Tibial nerve (tissue), 4 donors: ENCODE results near the gene PRAMEF4. TPM values are rescaled to one million over a fixed set of nuclear protein-coding genes. Genes with fewer than 3 reads are reported as not detected.
"Not testable (repeated sequence)": the region's sequence is repeated elsewhere in the genome, so short reads cannot be mapped to it uniquely, and the experiment has no call there.

ENCODE experiments used
- DNase-seq, 2 donors: peaks; one replicate each; pipeline ENCODE4 v3.0.0-alpha.2; 2019; ENCODE audit warnings: low spot score in 2 of 2
- H3K27ac ChIP-seq, 4 donors: fragments of 200-600 bp; sonication (generic) in 3 of 4; one replicate each; pipeline ENCODE4 v1.5.1; 2017 to 2019; ENCODE audit warnings: mild to moderate bottlenecking in 1 of 4
- H3K27me3 ChIP-seq, 2 donors: fragments of 200-600 bp; sonication (generic) in 1 of 2; one replicate each; pipeline versions ENCODE4 v1.5.1 to v1.6.0; 2017 to 2019
- H3K36me3 ChIP-seq, 3 donors: fragments of 200-600 bp; sonication (generic); one replicate each; pipeline ENCODE4 v1.5.1; 2018 to 2019
- H3K4me1 ChIP-seq, 4 donors: fragments of 200-600 bp; sonication (generic) in 3 of 4; one replicate each; pipeline ENCODE4 v1.5.1; 2017 to 2019
- H3K4me3 ChIP-seq, 4 donors: fragments of 200-600 bp; sonication (generic) in 3 of 4; one replicate each; pipeline ENCODE4 v1.5.1; 2017 to 2019; ENCODE audit warnings: mild to moderate bottlenecking in 1 of 4, moderate library complexity in 1 of 4
- H3K9me3 ChIP-seq, 4 donors: fragments of 200-600 bp; sonication (generic) in 3 of 4; one replicate each; pipeline ENCODE4 v1.5.1; 2017 to 2019
- EP300 ChIP-seq, 2 donors: sonication (generic); formaldehyde crosslinking; IDR thresholded peaks; one replicate each; pipeline ENCODE4 v1.6.1; 2017; ENCODE audit warnings: antibody characterized with exemption in 2 of 2, mild to moderate bottlenecking in 1 of 2
- POLR2A ChIP-seq, 2 donors: fragments of 450-650 bp; IDR thresholded peaks; one replicate each; pipeline ENCODE4 v1.6.1; 2017; ENCODE audit warnings: antibody characterized with exemption in 2 of 2, mild to moderate bottlenecking in 2 of 2, moderate library complexity in 2 of 2
- WGBS, 2 donors: methylation state at CpG; one replicate each; pipeline ENCODE4 v1.1.5; 2018; 5-methylcytosine and 5-hydroxymethylcytosine counted together
- small RNA-seq: library from RNA; depleted of rRNA; stranded (forward); fragments of <200 nt; gene quantifications from one replicate; pipeline ENCODE3, GENCODE V24; 2016
- total RNA-seq, 4 donors: library from RNA; depleted of rRNA; stranded (reverse); fragments of >200 nt; gene quantifications; one replicate each; pipeline ENCODE4 v1.1.0, GENCODE V29; 2016

PRAMEF4 gene
- total RNA-seq, 4 donors from 2014 or later: not detected

GRCh38 chr1:12851779-12852178, 34.2 kb downstream of the PRAMEF4 start:
- no peak for DNase-seq
- no peaks in the 10 kb centered on the region for H3K27me3 ChIP-seq
- H3K27ac ChIP-seq: no peak overlapping the region
- TF ChIP-seq EP300 (IDR thresholded peaks at IDR 0.05) (no peak), POLR2A (IDR thresholded peaks at IDR 0.05) (no peak)
- no peaks in the 10 kb centered on the region for H3K36me3 ChIP-seq
- H3K4me3 ChIP-seq: no peak overlapping the region
- H3K9me3 ChIP-seq: peaks cover 0 to 12% (median 0%) of the 10 kb centered on the region in 4 donors
- H3K4me1 ChIP-seq: no peaks in the 10 kb centered on the region
- WGBS, 2 donors: 61 to 67% methylated on average over 4 of the region's 4 CpGs

GRCh38 chr1:12848620-12849019, 37.4 kb downstream of the PRAMEF4 start, which contains the start of gene HNRNPCL1:
Gene HNRNPCL1 (minus strand): TSS chr1:12848720. CDS start chr1:12848289, 431 bp downstream.
- H3K4me1 ChIP-seq, H3K27me3 ChIP-seq, DNase-seq, H3K36me3 ChIP-seq, H3K4me3 ChIP-seq, H3K27ac ChIP-seq: not testable (repeated sequence)
- 89 to 90% methylated on average over 7 of the region's 7 CpGs for WGBS, 2 donors
- peaks cover 0 to 17% (median 0%) of the 10 kb centered on the region in 4 donors for H3K9me3 ChIP-seq

- 42 to 61% methylated on average over 2 of the region's 2 CpGs for WGBS, 2 donors
- not testable (repeated sequence) for DNase-seq
Measured at GRCh38 chr1:12833251-12833650, 52.8 kb downstream of the PRAMEF4 start.

GRCh38 chr1:12831310-12831709, 54.7 kb downstream of the PRAMEF4 start, which contains the start of gene PRAMEF11:
Gene PRAMEF11 (minus strand): TSS chr1:12831410. CDS start chr1:12828789, 2,621 bp downstream.
- 64 to 71% methylated on average over 3 of the region's 3 CpGs for WGBS, 2 donors
- not testable (repeated sequence) for H3K27ac ChIP-seq, DNase-seq, H3K36me3 ChIP-seq, H3K4me3 ChIP-seq, H3K9me3 ChIP-seq, H3K4me1 ChIP-seq, H3K27me3 ChIP-seq

More at GRCh38 chr1:12833251-12833650, 52.8 kb downstream of the PRAMEF4 start:
- not testable (repeated sequence) for H3K9me3 ChIP-seq, H3K27me3 ChIP-seq, H3K27ac ChIP-seq, H3K4me3 ChIP-seq, H3K36me3 ChIP-seq, H3K4me1 ChIP-seq

Small RNA genes within 50 kb of the gene (small RNA-seq; reads per million reads assigned to genes)
- not detected for gene RNU6-1072P

Other genes with a start within 250 kb of the PRAMEF4 start
- gene AADACL4, start 242.1 kb downstream of the PRAMEF4 start, total RNA-seq: not detected
- gene AADACL3, start 170.1 kb downstream of the PRAMEF4 start, total RNA-seq: not detected
- gene CFAP107, start 140.0 kb downstream of the PRAMEF4 start, total RNA-seq: not detected
- not detected for gene PRAMEF12, start 112.5 kb downstream of the PRAMEF4 start, total RNA-seq
- not detected for gene PRAMEF1, start 94.8 kb downstream of the PRAMEF4 start, total RNA-seq
- not detected for gene PRAMEF11, start 54.8 kb downstream of the PRAMEF4 start, total RNA-seq
- gene HNRNPCL1, start 37.5 kb downstream of the PRAMEF4 start, total RNA-seq: not detected
- gene PRAMEF2, start 29.1 kb downstream of the PRAMEF4 start, total RNA-seq: not detected
- gene PRAMEF10, start 12.1 kb upstream of the PRAMEF4 start, total RNA-seq: not detected
- gene PRAMEF7, start 30.4 kb upstream of the PRAMEF4 start, total RNA-seq: not detected
- not detected for gene PRAMEF6, start 61.4 kb upstream of the PRAMEF4 start, total RNA-seq
- not detected for gene PRAMEF27, start 170.4 kb upstream of the PRAMEF4 start, total RNA-seq
- gene HNRNPCL3, start 174.6 kb upstream of the PRAMEF4 start, total RNA-seq: not detected
- gene PRAMEF25, start 184.6 kb upstream of the PRAMEF4 start, total RNA-seq: not detected
- not detected for gene HNRNPCL2, start 230.7 kb upstream of the PRAMEF4 start, total RNA-seq